OCI-LY1 (cell line): ENCODE measurements around the gene ITGA7.

Experiments used
- CTCF ChIP-seq: fragments of 200-600 bp; sonication (generic), shearing (Covaris generic); IDR thresholded peaks from 2 replicates; pipeline ENCODE4 v1.5.1; 2017; ENCODE audit warnings: mild to moderate bottlenecking, antibody characterized with exemption, low read length, moderate library complexity, mixed read lengths
- EZH2 ChIP-seq: fragments of 200-600 bp; sonication (generic), shearing (Covaris generic); IDR thresholded peaks from 2 replicates; pipeline ENCODE4 v1.8.0; 2017; ENCODE audit warnings: borderline replicate concordance, mixed run types, mild to moderate bottlenecking, antibody characterized with exemption, low read length, moderate library complexity, mixed read lengths

- TF ChIP-seq CTCF: no peak
- no peak for TF ChIP-seq EZH2
Observed at GRCh38 chr12:55704824-55705718, 2.6 kb downstream of the ITGA7 start.
